Natural killer cell (primary cell): ENCODE results near the gene ZNF573. TPM values are rescaled to one million over a fixed set of nuclear protein-coding genes. Genes with fewer than 3 reads are reported as not detected.

Source experiments
- ATAC-seq, 3 donors: fragments of 150-1000 bp in 2 of 3; fragments of 200-7000 bp in 1 of 3; cut with Tn5 transposase; 1 replicate in 1 of 3; 2 replicates in 2 of 3; pipeline ENCODE4 v1.10.0; 2021; ENCODE audit warnings: mild to moderate bottlenecking in 2 of 3, moderate library complexity in 2 of 3
- DNase-seq, 2 donors: peaks; one replicate each; pipeline versions ENCODE4 v3.0.0 to v3.0.0-alpha.2; 2013 to 2021; ENCODE audit warnings: mixed read lengths in 1 of 2
- H3K27ac ChIP-seq: one replicate; pipeline ENCODE4 v1.5.1; 2013; ENCODE audit warnings: mild to moderate bottlenecking, low read length
- H3K27me3 ChIP-seq: one replicate; pipeline ENCODE4 v1.6.1; 2013; ENCODE audit warnings: low read length; ENCODE audit not compliant: control insufficient read depth, insufficient read depth
- H3K36me3 ChIP-seq: one replicate; pipeline ENCODE4 v1.6.1; 2013; ENCODE audit warnings: low read length; ENCODE audit not compliant: control insufficient read depth, insufficient read depth
- H3K4me1 ChIP-seq: one replicate; pipeline ENCODE4 v1.6.1; 2013; ENCODE audit warnings: low read length; ENCODE audit not compliant: control insufficient read depth, insufficient read depth
- H3K4me3 ChIP-seq: one replicate; pipeline ENCODE4 v1.5.1; 2013; ENCODE audit warnings: low read length
- H3K9me3 ChIP-seq: one replicate; pipeline ENCODE4 v1.6.1; 2013; ENCODE audit warnings: low read length; ENCODE audit not compliant: control insufficient read depth, insufficient read depth
- H3K27ac Mint-ChIP-seq, 2 donors: one replicate each; pipeline ENCODE4 v1.8.0; 2022; ENCODE audit warnings: mild to moderate bottlenecking in 2 of 2, mixed read lengths in 2 of 2, moderate library complexity in 1 of 2
- H3K27me3 Mint-ChIP-seq, 2 donors: one replicate each; pipeline ENCODE4 v1.8.0; 2022; ENCODE audit warnings: low read depth in 2 of 2, mixed read lengths in 2 of 2
- H3K36me3 Mint-ChIP-seq: one replicate; pipeline ENCODE4 v1.8.0; 2022; ENCODE audit warnings: mixed read lengths
- H3K4me1 Mint-ChIP-seq, 2 donors: one replicate each; pipeline ENCODE4 v1.8.0; 2022; ENCODE audit warnings: mixed read lengths in 2 of 2
- H3K4me3 Mint-ChIP-seq: one replicate; pipeline ENCODE4 v1.8.0; 2022; ENCODE audit warnings: mild to moderate bottlenecking, moderate library complexity, mixed read lengths
- H3K9me3 Mint-ChIP-seq, 2 donors: one replicate each; pipeline ENCODE4 v1.8.0; 2022; ENCODE audit warnings: mixed read lengths in 2 of 2
- WGBS: methylation state at CpG from one replicate; pipeline ENCODE4 v1.1.7; 2013; ENCODE audit warnings: missing lambda C conversion rate; ENCODE audit not compliant: insufficient coverage; 5-methylcytosine and 5-hydroxymethylcytosine counted together
- intact Hi-C: fragments of 100-400 bp; cut with micrococcal nuclease; formaldehyde crosslinking; loops from one replicate; pipeline ENCODE4 v1.14.2; 2022
- total RNA-seq, 4 donors: library from RNA; stranded (reverse); fragments of 120-200 nt in 1 of 4; gene quantifications; one replicate each; pipeline versions ENCODE4 v1.2.3 to v1.2.4, GENCODE V29; 2013 to 2022
- TF ChIP-seq, protein P1 (sequence below): fragments of 200-600 bp; IDR thresholded peaks from one replicate; pipeline ENCODE4 v1.8.0; 2022; ENCODE audit warnings: antibody characterized with exemption

The ZNF573 gene
- total RNA-seq, 3 donors from 2014 or later (not counting 1 experiment from before 2014, with no cell fraction given) = 10.0 to 15.5 (median 13.4) TPM

DNA sequence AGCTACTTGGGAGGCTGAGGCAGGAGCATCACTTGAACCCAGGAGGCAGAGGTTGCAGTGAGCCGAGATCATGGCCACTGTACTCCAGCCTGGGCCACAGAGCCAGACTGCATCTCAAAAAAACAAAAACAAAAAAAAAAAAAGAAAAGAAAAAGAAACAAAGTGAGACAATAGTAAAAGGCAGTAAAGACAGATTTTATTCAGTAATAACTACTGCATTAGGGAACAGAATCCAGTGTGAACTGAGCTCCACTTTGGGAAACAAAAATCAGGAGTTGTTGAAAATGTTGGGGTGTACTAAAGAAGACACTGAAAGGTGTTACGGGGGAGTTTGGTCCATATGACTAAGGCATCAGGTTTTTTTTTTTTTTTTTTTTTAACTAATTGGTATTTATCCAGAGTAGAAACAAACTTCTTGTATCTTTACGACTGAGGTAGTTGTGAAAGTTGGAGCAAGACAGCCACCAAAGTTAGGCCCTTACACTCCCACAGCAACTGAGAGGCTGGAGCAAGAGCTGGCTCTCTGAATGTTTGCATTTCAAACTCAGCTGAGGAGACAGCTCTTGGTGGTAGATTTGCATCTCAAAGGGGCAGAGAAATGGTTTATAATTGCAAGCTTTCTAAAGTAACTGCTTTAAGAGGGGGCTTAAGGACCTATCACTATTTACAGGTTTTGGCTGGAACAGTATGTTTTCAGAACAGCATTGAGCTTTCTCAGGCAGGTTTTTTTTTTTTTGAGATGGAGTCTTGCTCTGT is 84.1 kb downstream of the ZNF573 start:
- Mint-ChIP-seq H3K27me3 (no peaks in the 10 kb centered on the region), H3K4me1 (peaks cover 9 to 11% of the 10 kb centered on the region in 2 donors), H3K27ac (no peak overlapping the region), H3K36me3 (peaks cover 23% of the 10 kb centered on the region), H3K9me3 (peaks cover 0 to 5% of the 10 kb centered on the region in 2 donors), H3K4me3 (no peak overlapping the region)
- Histone ChIP-seq H3K4me1 (peaks cover 3% of the 10 kb centered on the region), H3K4me3 (no peak overlapping the region), H3K27ac (no peak overlapping the region), H3K9me3 (peaks cover 9% of the 10 kb centered on the region), H3K27me3 (no peaks in the 10 kb centered on the region), H3K36me3 (peaks cover 9% of the 10 kb centered on the region)
- TF ChIP-seq, protein P1, sequence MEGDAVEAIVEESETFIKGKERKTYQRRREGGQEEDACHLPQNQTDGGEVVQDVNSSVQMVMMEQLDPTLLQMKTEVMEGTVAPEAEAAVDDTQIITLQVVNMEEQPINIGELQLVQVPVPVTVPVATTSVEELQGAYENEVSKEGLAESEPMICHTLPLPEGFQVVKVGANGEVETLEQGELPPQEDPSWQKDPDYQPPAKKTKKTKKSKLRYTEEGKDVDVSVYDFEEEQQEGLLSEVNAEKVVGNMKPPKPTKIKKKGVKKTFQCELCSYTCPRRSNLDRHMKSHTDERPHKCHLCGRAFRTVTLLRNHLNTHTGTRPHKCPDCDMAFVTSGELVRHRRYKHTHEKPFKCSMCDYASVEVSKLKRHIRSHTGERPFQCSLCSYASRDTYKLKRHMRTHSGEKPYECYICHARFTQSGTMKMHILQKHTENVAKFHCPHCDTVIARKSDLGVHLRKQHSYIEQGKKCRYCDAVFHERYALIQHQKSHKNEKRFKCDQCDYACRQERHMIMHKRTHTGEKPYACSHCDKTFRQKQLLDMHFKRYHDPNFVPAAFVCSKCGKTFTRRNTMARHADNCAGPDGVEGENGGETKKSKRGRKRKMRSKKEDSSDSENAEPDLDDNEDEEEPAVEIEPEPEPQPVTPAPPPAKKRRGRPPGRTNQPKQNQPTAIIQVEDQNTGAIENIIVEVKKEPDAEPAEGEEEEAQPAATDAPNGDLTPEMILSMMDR = no peak
- ATAC-seq = no peak
- intact Hi-C loops = loop anchor here (10.0 kb wide), 1 partner anchor 321 kb away; the partner anchor contains the start of gene ZNF527
- DNase-seq = no peak
- 94% methylated on average over 2 of the region's 3 CpGs for WGBS

DNA sequence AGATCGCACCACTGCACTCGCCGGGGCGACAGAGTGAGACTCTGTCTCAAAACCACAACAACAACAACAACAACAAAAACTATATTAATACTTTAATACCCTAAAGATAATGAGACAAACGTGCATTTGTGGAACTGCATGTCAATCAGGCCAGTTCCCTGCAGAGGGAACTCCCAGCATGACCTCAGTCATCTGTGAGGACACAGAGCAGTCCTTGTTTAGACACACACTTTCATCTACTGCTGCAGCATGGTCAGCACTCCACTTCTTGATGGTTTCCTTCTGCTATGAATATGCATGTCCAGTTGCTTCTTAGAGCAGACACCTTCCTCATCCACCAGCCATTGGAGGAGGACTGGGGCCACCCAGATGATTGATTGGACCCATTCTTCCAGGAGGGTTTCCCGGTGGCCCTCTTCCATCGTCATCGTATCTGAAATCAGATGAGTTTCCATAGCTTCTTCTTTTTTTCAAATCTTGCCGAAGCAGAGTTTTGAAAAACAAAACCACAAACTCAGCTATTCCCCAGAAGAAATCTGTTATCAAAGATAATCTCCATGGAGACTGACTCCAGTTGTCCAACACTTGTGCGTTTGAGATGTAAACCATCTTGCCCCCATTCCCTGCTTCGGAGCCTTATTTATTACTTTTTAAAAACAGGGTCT is 86.3 kb downstream of the ZNF573 start:
- TF ChIP-seq, protein P1 = no peak
- Histone ChIP-seq H3K27me3 (no peaks in the 10 kb centered on the region), H3K36me3 (no peaks in the 10 kb centered on the region), H3K9me3 (peaks cover 9% of the 10 kb centered on the region), H3K4me3 (no peak overlapping the region), H3K4me1 (peaks cover 3% of the 10 kb centered on the region), H3K27ac (no peak overlapping the region)
- peaks cover 0 to 3% of the 10 kb centered on the region in 2 donors for H3K9me3 Mint-ChIP-seq
- no peak for ATAC-seq
- 56% methylated on average over 11 of the region's 11 CpGs for whole genome bisulfite sequencing
- intact Hi-C loops = loop anchor here (1.0 to 10.0 kb wide), 2 partner anchors 86 to 318 kb away; partner anchors contain the start of genes ZNF527 and ZNF573
- no peaks in the 10 kb centered on the region for H3K27me3 Mint-ChIP-seq
- peaks cover 5% of the 10 kb centered on the region for H3K36me3 Mint-ChIP-seq
- H3K27ac Mint-ChIP-seq = peak overlapping the region in 1 of 2 donors; percentile 21
- DNase-seq = peak in 1 of 2 donors; percentile 2
- peaks cover 9 to 11% of the 10 kb centered on the region in 2 donors for H3K4me1 Mint-ChIP-seq
- H3K4me3 Mint-ChIP-seq = peak overlapping the region; percentile 69

DNA sequence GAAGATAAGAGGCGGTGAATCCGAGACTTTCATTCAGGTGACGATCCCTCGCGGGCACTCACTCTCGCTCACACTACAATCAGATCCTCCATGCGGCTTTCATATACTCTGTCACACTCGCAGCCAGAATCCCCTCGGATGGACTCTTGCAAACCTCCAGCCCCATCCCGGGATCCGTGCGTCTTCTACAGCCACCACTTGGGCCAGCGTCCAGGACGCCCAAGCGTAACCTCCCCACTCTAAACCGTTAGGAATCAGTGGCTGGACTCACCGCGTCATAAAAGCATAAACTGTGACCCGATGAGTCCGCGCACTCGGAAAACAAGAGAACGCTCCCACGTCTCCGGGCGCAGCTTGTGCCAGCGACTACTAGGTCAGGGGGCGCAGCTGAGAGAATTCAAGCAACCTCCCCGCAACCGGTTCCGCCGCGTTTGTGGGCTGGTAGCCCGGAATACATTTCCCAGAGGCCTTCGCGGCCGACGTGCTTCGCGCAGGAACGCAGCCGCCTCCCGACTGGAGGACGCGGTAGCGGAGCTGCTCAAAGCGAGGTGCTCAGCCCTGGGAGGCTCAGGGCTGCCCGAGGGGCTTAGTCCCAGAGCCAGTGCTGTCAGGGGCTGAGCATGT is 87.4 kb downstream of the ZNF573 start:
- intact Hi-C loops = loop anchor here (1.0 to 10.0 kb wide), 2 partner anchors 87 to 317 kb away; partner anchors contain the start of genes ZNF527 and ZNF573
- Mint-ChIP-seq H3K9me3 (no peaks in the 10 kb centered on the region), H3K27me3 (no peaks in the 10 kb centered on the region), H3K27ac (peak overlapping the region; percentile 93 to 99), H3K36me3 (no peaks in the 10 kb centered on the region), H3K4me3 (peak overlapping the region; percentile 99), H3K4me1 (peaks cover 9 to 11% of the 10 kb centered on the region in 2 donors)
- peak; percentile 66 to 87 for DNase-seq
- peak; percentile 91 to 97 (median 95) for ATAC-seq
- no peaks in the 10 kb centered on the region for H3K27me3 ChIP-seq
- H3K27ac ChIP-seq = peak overlapping the region; percentile 79
- 1% methylated on average over 48 of the region's 48 CpGs for WGBS
- H3K4me3 ChIP-seq = peak overlapping the region; percentile 70
- peaks cover 3% of the 10 kb centered on the region for H3K4me1 ChIP-seq
- H3K36me3 ChIP-seq = no peaks in the 10 kb centered on the region
- peaks cover 7% of the 10 kb centered on the region for H3K9me3 ChIP-seq
- TF ChIP-seq, protein P1 = no peak

Other genes starting within 250 kb of the ZNF573 start
- 10 to 100 TPM; 11.7 to 22.1 (median 19.6) TPM for gene ZNF571, start 184.8 kb downstream of the ZNF573 start, total RNA-seq
- 1 to 10 TPM; 6.4 to 7.5 (median 7.0) TPM for gene ZNF540, start 184.7 kb downstream of the ZNF573 start, total RNA-seq
- 10 to 100 TPM in 1 of 3 donors, 1 to 10 TPM in 2; 7.8 to 10.3 (median 8.9) TPM for gene ZFP30, start 124.1 kb downstream of the ZNF573 start, total RNA-seq
- 1 to 10 TPM; 4.6 to 5.1 (median 4.8) TPM for gene ZNF607, start 59.8 kb downstream of the ZNF573 start, total RNA-seq
- not detected for gene WDR87, start 127.0 kb upstream of the ZNF573 start, total RNA-seq
- gene SIPA1L3, start 127.6 kb upstream of the ZNF573 start, total RNA-seq = 10 to 100 TPM; 34.4 to 35.8 (median 35.4) TPM